Sigmoid colon (tissue), 4 donors: ENCODE data around the gene ABHD2.

Source experiments
- CTCF ChIP-seq, 4 experiments: fragments of 450-650 bp in 3 of 4; fragments of 200-600 bp in 1 of 4; IDR thresholded peaks; one replicate each; pipeline ENCODE4 v1.5.1; 2016 to 2019; ENCODE audit warnings: antibody characterized with exemption in 4 of 4, mild to moderate bottlenecking in 3 of 4, moderate library complexity in 2 of 4
- EP300 ChIP-seq, 4 donors: sonication (generic); formaldehyde crosslinking; IDR thresholded peaks; one replicate each; pipeline ENCODE4 v1.6.1; 2017; ENCODE audit warnings: antibody characterized with exemption in 4 of 4
- POLR2A ChIP-seq, 2 donors: fragments of 450-650 bp; IDR thresholded peaks; one replicate each; pipeline ENCODE4 v1.6.1; 2016; ENCODE audit warnings: antibody characterized with exemption in 2 of 2, mild to moderate bottlenecking in 2 of 2, moderate library complexity in 2 of 2

GRCh38 chr15:89054873-89055272 lies 33.4 kb upstream of the ABHD2 start:
- TF ChIP-seq CTCF (IDR thresholded peaks at IDR 0.05) = no peak
- no peak for TF ChIP-seq EP300 (IDR thresholded peaks at IDR 0.05)
- no peak for TF ChIP-seq POLR2A (IDR thresholded peaks at IDR 0.05)
